ENCODE measurements around the gene MADD.

- TF ChIP-seq, protein P1, sequence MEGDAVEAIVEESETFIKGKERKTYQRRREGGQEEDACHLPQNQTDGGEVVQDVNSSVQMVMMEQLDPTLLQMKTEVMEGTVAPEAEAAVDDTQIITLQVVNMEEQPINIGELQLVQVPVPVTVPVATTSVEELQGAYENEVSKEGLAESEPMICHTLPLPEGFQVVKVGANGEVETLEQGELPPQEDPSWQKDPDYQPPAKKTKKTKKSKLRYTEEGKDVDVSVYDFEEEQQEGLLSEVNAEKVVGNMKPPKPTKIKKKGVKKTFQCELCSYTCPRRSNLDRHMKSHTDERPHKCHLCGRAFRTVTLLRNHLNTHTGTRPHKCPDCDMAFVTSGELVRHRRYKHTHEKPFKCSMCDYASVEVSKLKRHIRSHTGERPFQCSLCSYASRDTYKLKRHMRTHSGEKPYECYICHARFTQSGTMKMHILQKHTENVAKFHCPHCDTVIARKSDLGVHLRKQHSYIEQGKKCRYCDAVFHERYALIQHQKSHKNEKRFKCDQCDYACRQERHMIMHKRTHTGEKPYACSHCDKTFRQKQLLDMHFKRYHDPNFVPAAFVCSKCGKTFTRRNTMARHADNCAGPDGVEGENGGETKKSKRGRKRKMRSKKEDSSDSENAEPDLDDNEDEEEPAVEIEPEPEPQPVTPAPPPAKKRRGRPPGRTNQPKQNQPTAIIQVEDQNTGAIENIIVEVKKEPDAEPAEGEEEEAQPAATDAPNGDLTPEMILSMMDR (IDR thresholded peaks at IDR 0.05; ENCODE audit: low read depth, low read length) = no peak
- TF ChIP-seq EZH2phosphoT487 (IDR thresholded peaks at IDR 0.05; ENCODE audit: low read depth) = no peak
These were observed 62.4 kb downstream of the MADD start for GRCh38 chr11:47332303-47332711.

All from OCI-LY3 (cell line).